ENCODE data around the gene DIPK1A.

DIPK1A gene

DNA sequence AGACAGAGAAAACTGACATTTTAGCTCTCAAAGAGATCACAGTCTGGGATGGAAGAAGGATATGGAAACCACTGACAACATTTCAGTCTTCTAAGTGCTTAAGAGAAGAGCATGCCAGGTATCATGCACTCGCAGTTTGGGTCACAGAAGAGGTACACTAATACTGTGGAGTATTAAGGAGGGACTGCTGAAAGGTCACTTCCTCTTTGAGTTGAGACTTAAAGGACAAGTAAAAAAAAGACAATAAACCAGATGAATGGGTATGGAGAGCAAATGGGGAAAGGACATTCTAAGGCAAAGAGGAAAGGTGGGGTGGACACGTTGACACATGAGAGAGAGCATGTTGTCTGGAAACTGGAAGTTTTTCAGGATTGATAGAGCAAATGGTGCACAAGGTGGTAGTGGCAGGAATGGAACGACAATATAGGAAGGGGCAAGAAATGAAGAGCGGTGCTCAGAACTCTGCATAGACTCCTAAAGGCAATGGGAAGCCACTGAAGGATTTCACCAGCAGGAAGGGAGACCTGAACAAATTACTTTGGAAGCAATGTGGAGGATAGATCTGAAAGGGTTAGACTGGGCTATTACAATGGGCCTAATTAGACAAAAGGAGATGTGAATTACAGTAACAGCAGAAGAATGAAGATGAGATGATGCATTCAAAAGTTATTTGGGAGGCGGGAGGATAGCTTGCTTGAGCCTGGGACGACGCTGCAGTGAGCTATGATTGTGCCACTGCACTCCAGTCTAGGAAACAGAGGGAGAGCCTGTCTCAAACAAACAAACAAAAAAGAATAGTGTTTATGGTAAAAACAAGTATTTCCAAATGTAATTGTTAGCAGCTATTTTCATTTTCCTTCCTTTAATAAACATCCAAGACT lies 11.1 kb downstream of the DIPK1A start:
- no peak for DNase-seq

- no peak for DNase-seq
Measured at GRCh38 chr1:92948071-92948470, 13.2 kb downstream of the DIPK1A start.

- no peak for DNase-seq
Measured at GRCh38 chr1:92945748-92946270, 15.5 kb downstream of the DIPK1A start.

DNA sequence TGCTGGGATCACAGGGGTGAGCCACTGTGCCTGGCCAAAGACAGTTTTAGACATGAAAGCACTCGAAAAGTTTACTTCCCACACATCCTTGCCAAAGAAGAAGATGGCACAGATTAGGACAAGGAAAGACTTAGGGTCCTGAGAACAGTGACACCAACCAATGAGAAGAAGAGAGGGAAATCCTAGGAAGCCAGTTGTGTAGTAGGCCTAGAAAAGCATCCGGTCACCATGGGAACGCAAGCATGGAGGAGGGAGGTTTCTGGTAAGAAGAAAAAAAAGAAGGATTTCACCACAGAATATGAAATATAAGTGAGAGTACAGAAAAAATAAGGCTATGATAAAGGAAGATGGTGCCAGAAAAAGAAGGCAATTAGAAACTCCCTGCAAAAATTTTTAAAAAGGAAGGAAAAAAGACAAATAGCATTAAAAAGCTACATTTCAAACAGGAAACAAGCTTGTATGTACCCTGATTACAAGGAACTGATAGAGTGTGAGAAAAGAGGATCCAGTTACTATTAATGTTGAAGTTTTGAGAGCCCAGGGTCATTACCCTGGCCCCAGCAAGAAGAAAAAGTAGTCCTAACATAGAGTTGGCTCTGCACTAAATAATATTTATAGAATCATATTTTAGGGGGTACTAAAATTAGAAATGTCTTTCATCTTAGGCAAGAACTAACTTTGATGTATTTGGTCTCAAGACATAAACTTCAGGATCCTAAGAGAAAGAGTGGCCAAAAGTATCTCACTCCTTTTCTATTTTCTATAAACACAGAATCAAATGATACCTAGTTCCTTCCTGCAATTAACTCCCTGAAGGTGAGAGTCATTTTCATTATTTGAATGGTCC lies 16.1 kb downstream of the DIPK1A start:
- DNase-seq, result no peak

- DNase-seq, result no peak
Measured at GRCh38 chr1:92943502-92943847, 17.8 kb downstream of the DIPK1A start.

- no peak for DNase-seq
Measured at GRCh38 chr1:92940541-92940940, 20.7 kb downstream of the DIPK1A start.

DNA sequence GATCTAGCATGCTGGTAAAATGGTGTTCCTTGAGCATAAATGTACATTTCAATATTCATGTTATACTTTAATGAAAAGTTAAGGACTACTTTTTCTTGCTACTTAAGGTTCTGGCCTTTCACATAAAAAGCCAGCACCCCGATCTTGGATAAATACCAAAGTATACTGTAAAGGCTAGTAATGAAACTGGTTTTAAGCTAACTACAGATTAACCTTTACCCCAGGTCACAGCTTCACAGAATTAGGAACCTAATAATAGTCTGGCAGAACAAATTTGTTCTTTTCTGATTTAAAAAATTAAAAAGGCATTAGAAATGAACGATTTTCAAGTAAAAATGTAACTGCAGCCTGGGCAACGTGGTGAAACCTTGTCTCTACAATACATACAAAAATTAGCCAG lies 23.5 kb downstream of the DIPK1A start:
- no peak for DNase-seq

DNA sequence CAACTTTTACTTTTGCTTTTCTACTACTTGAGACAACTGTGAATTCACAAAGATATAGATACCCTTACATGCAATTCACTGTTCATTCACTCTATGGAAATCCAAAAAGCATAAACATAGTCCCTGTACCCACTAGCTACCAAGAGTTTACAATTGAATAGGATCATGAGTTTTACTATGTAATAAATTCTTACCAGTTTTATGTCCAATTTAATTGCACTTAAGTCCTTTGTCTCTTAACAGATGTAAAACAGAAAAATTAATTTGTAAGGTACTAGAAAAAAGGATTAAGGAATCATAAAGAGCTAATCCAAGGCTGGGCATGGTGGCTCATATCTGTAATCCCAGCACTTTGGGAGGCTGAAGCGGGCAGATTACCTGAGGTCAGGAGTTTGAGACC lies 24.4 kb downstream of the DIPK1A start:
- no peak for DNase-seq

DNA sequence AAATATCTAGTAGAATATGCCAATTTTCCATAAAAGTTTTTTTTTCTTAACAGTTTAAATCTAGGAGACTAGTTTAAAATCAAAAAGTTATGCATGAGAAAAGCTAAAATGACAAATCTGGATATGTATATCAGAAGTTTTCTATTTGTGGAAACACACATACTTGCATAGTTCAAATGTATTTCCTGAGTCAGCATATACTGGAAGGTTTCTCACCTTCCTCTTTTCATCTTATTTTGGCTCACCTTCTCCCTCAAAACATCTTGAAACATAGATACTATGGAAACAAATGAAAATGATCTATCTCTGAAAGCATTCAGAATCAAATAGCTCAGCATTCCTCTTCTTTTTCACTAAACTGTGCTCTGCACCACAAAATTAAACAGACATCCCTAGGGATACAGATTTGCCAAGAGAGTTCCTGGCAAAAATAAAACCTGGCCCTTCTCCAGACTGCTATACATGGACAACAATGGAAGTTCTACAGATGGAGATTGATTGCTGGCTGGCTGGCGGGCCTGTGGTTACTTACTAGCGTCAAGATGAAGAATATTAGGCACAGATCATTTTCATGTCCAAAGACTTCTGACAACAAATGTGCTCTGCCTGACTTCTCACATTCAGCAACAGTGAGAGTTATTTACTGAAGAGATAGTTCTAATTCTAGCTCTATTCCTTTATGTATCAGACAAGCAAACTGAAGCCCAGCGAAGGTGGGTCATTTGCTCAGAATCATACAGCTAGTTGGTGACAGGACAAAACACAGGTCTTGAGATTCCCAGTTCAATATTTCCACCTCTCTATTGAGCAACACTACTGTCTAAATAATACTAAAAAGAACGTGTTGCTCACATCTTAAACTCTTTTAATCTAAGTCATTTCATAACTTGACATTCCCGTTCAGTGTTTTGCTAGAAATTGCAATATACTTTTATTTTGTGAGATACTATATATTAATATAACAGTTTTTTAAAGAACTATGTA lies 26.6 kb downstream of the DIPK1A start:
- no peak for DNase-seq

DNA sequence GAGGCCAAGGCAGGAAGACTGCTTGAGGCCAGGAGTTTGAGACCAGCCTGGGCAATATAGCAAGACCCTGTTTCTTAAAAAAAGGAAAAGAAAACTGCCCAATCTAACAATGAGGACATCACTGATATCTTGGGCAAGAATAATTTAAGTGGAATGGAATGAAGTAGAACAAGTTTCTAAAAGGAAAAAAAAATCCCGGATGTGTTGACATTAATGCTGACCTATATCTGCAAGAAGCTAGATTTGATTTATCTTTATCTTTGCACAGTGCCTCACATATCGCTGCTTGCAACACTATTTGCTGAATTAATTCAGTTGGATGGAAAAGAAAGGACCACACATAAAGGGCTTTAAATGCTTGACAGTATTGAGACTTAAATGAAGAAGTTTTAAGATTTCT lies 27.8 kb downstream of the DIPK1A start:
- no peak for DNase-seq

GRCh38 chr1:92931691-92932090 lies 29.6 kb downstream of the DIPK1A start:
- no peak for DNase-seq

DNA sequence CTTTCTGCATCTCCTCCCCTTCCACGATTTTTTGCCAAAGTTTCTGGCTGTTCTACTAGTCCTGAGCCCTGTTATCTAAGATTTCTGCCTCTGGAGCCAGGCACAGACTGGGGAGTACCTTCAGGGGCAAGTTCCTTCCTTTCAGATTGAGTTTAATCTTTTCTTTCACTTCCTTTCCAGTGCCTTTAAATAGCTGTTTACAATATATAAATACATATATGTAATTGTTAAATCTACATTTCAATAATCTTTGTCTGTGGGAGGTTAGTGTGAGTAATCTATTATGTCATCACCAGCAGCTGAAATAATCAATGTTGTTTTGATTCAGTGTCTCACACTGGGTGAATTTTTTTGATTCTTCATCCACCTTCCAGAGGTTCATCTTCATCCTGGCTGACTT lies 31.8 kb downstream of the DIPK1A start:
- DNase-seq, result no peak

- DNase-seq, result no peak
Measured at GRCh38 chr1:92927870-92928269, 33.4 kb downstream of the DIPK1A start.

DNA sequence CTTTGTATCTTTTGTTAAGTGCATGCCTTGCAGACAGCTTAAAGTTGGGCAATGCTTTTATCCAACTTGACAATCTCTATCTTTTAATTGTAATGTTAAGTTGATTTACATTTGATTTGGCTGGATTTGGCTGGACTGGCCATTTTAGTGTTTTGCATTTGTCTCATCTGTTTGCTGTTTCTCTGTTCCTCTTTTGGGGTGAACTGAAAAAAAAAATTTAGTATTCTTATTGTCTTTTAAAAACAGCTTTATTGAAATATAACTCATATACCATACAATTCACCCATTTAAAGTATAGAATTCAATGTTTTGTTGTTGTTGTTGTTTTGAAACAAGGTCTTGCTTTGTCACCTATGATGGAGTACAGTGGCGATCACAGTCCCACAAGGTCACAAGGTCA lies 34.4 kb downstream of the DIPK1A start:
- DNase-seq, result no peak

- DNase-seq, result no peak
Measured at GRCh38 chr1:92924501-92924900, 36.8 kb downstream of the DIPK1A start.

GRCh38 chr1:92923664-92924063 lies 37.6 kb downstream of the DIPK1A start:
- DNase-seq, result no peak

GRCh38 chr1:92922356-92923035 lies 38.8 kb downstream of the DIPK1A start:
- DNase-seq, result no peak

- no peak for DNase-seq
Measured at GRCh38 chr1:92921031-92922023, 39.9 kb downstream of the DIPK1A start.

GRCh38 chr1:92916899-92917298 lies 44.4 kb downstream of the DIPK1A start:
- DNase-seq, result no peak

GRCh38 chr1:92915547-92915946 lies 45.7 kb downstream of the DIPK1A start:
- no peak for DNase-seq

All from NK-92 treated with Interleukin-12 subunit alpha and Interleukin-12 subunit beta, amount 100 ng/mL, for 24 hours (cell line).